Stimulated activated naive CD8-positive, alpha-beta T cell treated with anti-CD3 and anti-CD28 coated beads, Interleukin-15, Interleukin-2, amounts not matched to agents 100 ng/mL and 50 ng/mL, for 24 hours (primary cell): ENCODE results near the gene ST7L.

Experiments
- H3K27ac Mint-ChIP-seq: one replicate; pipeline ENCODE4 v1.8.0; 2021; ENCODE audit warnings: mild to moderate bottlenecking, mixed read lengths
- H3K27me3 Mint-ChIP-seq: one replicate; pipeline ENCODE4 v1.8.0; 2021; ENCODE audit warnings: mixed read lengths
- H3K36me3 Mint-ChIP-seq: one replicate; pipeline ENCODE4 v1.8.0; 2021; ENCODE audit warnings: low read depth, mixed read lengths
- H3K4me1 Mint-ChIP-seq: one replicate; pipeline ENCODE4 v1.8.0; 2021; ENCODE audit warnings: low read depth, mixed read lengths
- H3K4me3 Mint-ChIP-seq: one replicate; pipeline ENCODE4 v1.8.0; 2021; ENCODE audit warnings: mild to moderate bottlenecking, mixed read lengths
- H3K9me3 Mint-ChIP-seq: one replicate; pipeline ENCODE4 v1.8.0; 2021; ENCODE audit warnings: mixed read lengths

The ST7L gene

DNA sequence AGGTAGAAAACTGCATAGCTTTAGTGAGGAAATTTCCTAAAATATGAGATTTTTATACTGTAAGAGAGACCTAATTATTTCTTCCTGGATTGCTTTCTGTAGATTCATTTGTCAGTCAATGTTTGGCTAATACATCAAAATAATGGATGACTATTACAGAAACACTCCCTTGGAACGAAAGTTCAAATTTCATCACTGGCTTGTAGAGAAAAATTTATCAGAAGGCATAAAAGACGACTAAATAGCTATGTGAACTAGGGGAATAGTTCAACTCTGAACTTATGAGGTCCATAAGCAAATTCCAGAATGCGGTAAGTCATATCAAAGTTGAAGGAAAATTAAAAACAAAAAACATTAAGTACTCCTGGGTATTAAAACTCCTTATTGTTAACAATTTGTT lies 74.2 kb downstream of the ST7L start:
- no peaks in the 10 kb centered on the region for H3K27me3 Mint-ChIP-seq
- H3K4me3 Mint-ChIP-seq = no peak overlapping the region
- H3K27ac Mint-ChIP-seq = peak overlapping the region; percentile 53
- peaks cover 4% of the 10 kb centered on the region for H3K4me1 Mint-ChIP-seq
- H3K36me3 Mint-ChIP-seq = peaks cover 13% of the 10 kb centered on the region
- H3K9me3 Mint-ChIP-seq = no peaks in the 10 kb centered on the region

- Mint-ChIP-seq H3K4me1 (peaks cover 4% of the 10 kb centered on the region), H3K9me3 (no peaks in the 10 kb centered on the region)
Measured at GRCh38 chr1:112544011-112544688, 74.8 kb downstream of the ST7L start.

GRCh38 chr1:112542206-112542973 lies 76.6 kb downstream of the ST7L start:
- H3K27ac Mint-ChIP-seq = no peak overlapping the region
- no peaks in the 10 kb centered on the region for H3K27me3 Mint-ChIP-seq
- H3K36me3 Mint-ChIP-seq = peaks cover 19% of the 10 kb centered on the region
- peaks cover 4% of the 10 kb centered on the region for H3K4me1 Mint-ChIP-seq
- no peak overlapping the region for H3K4me3 Mint-ChIP-seq
- H3K9me3 Mint-ChIP-seq = no peaks in the 10 kb centered on the region

More at GRCh38 chr1:112544011-112544688, 74.8 kb downstream of the ST7L start:
- no peak overlapping the region for H3K4me3 Mint-ChIP-seq
- H3K36me3 Mint-ChIP-seq = peaks cover 16% of the 10 kb centered on the region
- H3K27ac Mint-ChIP-seq = no peak overlapping the region
- H3K27me3 Mint-ChIP-seq = no peaks in the 10 kb centered on the region

GRCh38 chr1:112541299-112541698 lies 77.6 kb downstream of the ST7L start:
- peaks cover 19% of the 10 kb centered on the region for H3K36me3 Mint-ChIP-seq
- H3K9me3 Mint-ChIP-seq = no peaks in the 10 kb centered on the region
- H3K4me3 Mint-ChIP-seq = no peak overlapping the region

GRCh38 chr1:112540226-112540794 lies 78.6 kb downstream of the ST7L start:
- Mint-ChIP-seq H3K27me3 (no peaks in the 10 kb centered on the region), H3K9me3 (no peaks in the 10 kb centered on the region), H3K4me1 (peaks cover 4% of the 10 kb centered on the region), H3K36me3 (peaks cover 13% of the 10 kb centered on the region), H3K4me3 (no peak overlapping the region), H3K27ac (no peak overlapping the region)

More at GRCh38 chr1:112541299-112541698, 77.6 kb downstream of the ST7L start:
- Mint-ChIP-seq H3K27ac (no peak overlapping the region), H3K4me1 (peaks cover 4% of the 10 kb centered on the region), H3K27me3 (no peaks in the 10 kb centered on the region)

- H3K36me3 Mint-ChIP-seq = peaks cover 20% of the 10 kb centered on the region
- H3K4me1 Mint-ChIP-seq = no peaks in the 10 kb centered on the region
- H3K27ac Mint-ChIP-seq = no peak overlapping the region
- no peaks in the 10 kb centered on the region for H3K27me3 Mint-ChIP-seq
- no peak overlapping the region for H3K4me3 Mint-ChIP-seq
- no peaks in the 10 kb centered on the region for H3K9me3 Mint-ChIP-seq
Measured at GRCh38 chr1:112538883-112539282, 80.1 kb downstream of the ST7L start.

- H3K36me3 Mint-ChIP-seq = peaks cover 21% of the 10 kb centered on the region
- H3K4me3 Mint-ChIP-seq = no peak overlapping the region
- no peaks in the 10 kb centered on the region for H3K27me3 Mint-ChIP-seq
- H3K9me3 Mint-ChIP-seq = no peaks in the 10 kb centered on the region
- H3K4me1 Mint-ChIP-seq = no peaks in the 10 kb centered on the region
- H3K27ac Mint-ChIP-seq = no peak overlapping the region
Measured at GRCh38 chr1:112537456-112537855, 81.5 kb downstream of the ST7L start.

DNA sequence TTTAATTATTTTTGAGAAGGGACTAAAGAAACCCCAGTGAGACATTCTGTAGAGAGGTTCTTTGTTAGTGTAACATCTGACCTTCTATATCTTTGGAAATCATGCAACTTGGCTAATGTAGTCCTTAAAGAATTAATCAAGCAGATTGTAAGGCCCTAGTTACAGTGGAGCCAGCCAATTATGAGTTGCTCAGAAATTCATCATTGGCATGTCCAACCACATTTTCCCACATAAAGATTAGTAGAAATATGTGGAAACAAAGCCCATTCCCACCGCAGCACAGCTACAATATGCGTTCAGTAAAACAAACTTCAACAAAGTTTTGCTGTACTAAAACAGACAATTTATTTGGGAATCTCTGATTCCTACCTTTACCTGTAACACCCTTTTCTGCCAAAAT lies 82.4 kb downstream of the ST7L start:
- no peak overlapping the region for H3K4me3 Mint-ChIP-seq
- H3K27me3 Mint-ChIP-seq = no peaks in the 10 kb centered on the region
- no peak overlapping the region for H3K27ac Mint-ChIP-seq
- H3K9me3 Mint-ChIP-seq = no peaks in the 10 kb centered on the region
- H3K4me1 Mint-ChIP-seq = no peaks in the 10 kb centered on the region
- peaks cover 14% of the 10 kb centered on the region for H3K36me3 Mint-ChIP-seq

DNA sequence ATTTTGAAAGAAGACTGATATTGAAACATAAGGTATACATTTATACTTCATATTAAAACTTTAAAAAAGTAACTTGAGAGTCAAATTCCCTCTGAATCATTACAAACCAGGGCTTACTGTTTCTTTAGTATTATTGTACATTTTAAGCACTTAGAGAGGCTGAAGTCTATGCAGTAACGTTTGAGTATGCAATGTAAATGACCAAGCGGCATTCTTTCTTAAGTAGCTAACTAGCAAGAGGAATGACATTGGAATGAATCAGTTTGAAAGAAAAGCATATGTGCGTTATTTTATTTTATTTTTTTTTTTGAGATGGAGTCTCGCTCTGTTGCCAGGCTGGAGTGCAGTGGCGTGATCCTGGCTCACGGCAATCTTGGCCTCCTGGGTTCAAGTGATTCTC lies 85.9 kb downstream of the ST7L start:
- no peaks in the 10 kb centered on the region for H3K9me3 Mint-ChIP-seq
- H3K27me3 Mint-ChIP-seq = no peaks in the 10 kb centered on the region
- no peak overlapping the region for H3K4me3 Mint-ChIP-seq
- H3K4me1 Mint-ChIP-seq = no peaks in the 10 kb centered on the region
- H3K36me3 Mint-ChIP-seq = peaks cover 8% of the 10 kb centered on the region
- H3K27ac Mint-ChIP-seq = no peak overlapping the region

GRCh38 chr1:112532064-112532463 lies 86.9 kb downstream of the ST7L start:
- no peaks in the 10 kb centered on the region for H3K9me3 Mint-ChIP-seq
- H3K4me1 Mint-ChIP-seq = no peaks in the 10 kb centered on the region

GRCh38 chr1:112530832-112531231 lies 88.1 kb downstream of the ST7L start:
- H3K4me3 Mint-ChIP-seq = no peak overlapping the region
- H3K27ac Mint-ChIP-seq = no peak overlapping the region
- no peaks in the 10 kb centered on the region for H3K4me1 Mint-ChIP-seq
- peaks cover 8% of the 10 kb centered on the region for H3K36me3 Mint-ChIP-seq
- no peaks in the 10 kb centered on the region for H3K9me3 Mint-ChIP-seq
- no peaks in the 10 kb centered on the region for H3K27me3 Mint-ChIP-seq

More at GRCh38 chr1:112532064-112532463, 86.9 kb downstream of the ST7L start:
- Mint-ChIP-seq H3K36me3 (peaks cover 8% of the 10 kb centered on the region), H3K27me3 (no peaks in the 10 kb centered on the region), H3K27ac (no peak overlapping the region), H3K4me3 (no peak overlapping the region)

- no peaks in the 10 kb centered on the region for H3K4me1 Mint-ChIP-seq
- peaks cover 8% of the 10 kb centered on the region for H3K36me3 Mint-ChIP-seq
Measured at GRCh38 chr1:112529301-112529700, 89.6 kb downstream of the ST7L start.

DNA sequence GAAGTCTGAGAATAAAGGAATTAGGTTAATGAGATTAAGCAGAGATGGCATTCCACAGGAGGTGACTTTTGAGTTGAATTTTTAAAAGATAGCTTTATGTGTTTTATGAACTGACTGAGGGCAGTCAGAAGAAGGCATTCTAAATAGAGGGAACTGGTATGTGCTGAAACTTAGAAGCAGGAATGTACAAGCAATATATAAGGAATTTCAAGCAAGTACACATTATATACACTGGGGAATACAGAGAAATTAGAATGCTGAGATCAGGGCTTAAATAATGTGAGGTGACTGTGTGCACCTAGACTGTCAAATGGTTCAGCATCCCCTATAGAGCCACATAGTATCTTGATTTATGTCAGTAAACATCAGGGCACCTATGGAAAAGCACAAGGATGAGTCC lies 90.9 kb downstream of the ST7L start:
- no peaks in the 10 kb centered on the region for H3K4me1 Mint-ChIP-seq
- no peaks in the 10 kb centered on the region for H3K27me3 Mint-ChIP-seq
- no peak overlapping the region for H3K4me3 Mint-ChIP-seq
- H3K36me3 Mint-ChIP-seq = peaks cover 7% of the 10 kb centered on the region
- no peaks in the 10 kb centered on the region for H3K9me3 Mint-ChIP-seq
- H3K27ac Mint-ChIP-seq = no peak overlapping the region

More at GRCh38 chr1:112529301-112529700, 89.6 kb downstream of the ST7L start:
- no peaks in the 10 kb centered on the region for H3K9me3 Mint-ChIP-seq
- H3K27ac Mint-ChIP-seq = no peak overlapping the region
- H3K27me3 Mint-ChIP-seq = no peaks in the 10 kb centered on the region
- no peak overlapping the region for H3K4me3 Mint-ChIP-seq

DNA sequence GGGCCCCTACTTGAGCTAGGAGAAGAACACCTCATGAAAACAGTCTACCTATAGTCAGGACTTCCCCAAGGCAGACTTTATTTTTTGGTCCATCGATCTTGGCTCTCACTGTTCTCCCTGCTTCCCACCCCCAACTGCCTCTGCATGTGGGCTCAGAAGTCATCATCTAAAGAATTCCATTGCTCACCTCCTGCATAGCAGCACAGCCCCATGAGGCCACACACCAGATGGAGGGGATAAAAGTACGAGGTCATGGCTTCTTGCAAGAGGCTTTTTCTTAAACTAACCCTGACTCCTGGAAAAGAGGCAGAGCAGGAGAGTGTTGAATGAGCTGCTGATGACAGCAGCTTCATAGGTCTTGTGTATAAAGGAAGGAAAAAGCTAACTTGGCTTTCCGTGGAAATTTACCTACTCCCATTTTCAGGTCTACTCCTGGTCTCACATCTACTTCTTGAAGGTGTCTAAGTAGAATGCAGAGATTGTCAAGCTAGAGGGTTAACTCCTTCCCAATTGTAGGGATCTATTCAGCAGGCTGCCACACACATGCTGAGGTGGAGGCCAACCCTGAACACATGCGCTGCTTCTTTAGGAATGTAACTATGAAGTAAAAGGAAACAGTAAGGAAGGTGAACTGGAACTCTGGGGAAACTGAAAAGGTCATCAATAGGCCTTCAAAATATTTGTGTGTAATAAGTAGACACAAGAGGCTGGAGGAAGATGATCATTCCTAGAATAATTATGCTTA lies 91.5 kb downstream of the ST7L start:
- H3K36me3 Mint-ChIP-seq = peaks cover 7% of the 10 kb centered on the region
- no peak overlapping the region for H3K4me3 Mint-ChIP-seq
- no peak overlapping the region for H3K27ac Mint-ChIP-seq
- no peaks in the 10 kb centered on the region for H3K9me3 Mint-ChIP-seq
- H3K4me1 Mint-ChIP-seq = no peaks in the 10 kb centered on the region
- no peaks in the 10 kb centered on the region for H3K27me3 Mint-ChIP-seq

GRCh38 chr1:112524986-112525385 lies 94.0 kb downstream of the ST7L start:
- H3K27me3 Mint-ChIP-seq = no peaks in the 10 kb centered on the region
- no peaks in the 10 kb centered on the region for H3K9me3 Mint-ChIP-seq
- H3K4me1 Mint-ChIP-seq = no peaks in the 10 kb centered on the region
- peaks cover 7% of the 10 kb centered on the region for H3K36me3 Mint-ChIP-seq
- H3K27ac Mint-ChIP-seq = no peak overlapping the region
- no peak overlapping the region for H3K4me3 Mint-ChIP-seq
